Endothelial cell (in vitro differentiated cells): ENCODE results near the gene ARMC2. TPM values are rescaled to one million over a fixed set of nuclear protein-coding genes. Genes with fewer than 3 reads are reported as not detected.

Source experiments
- DNase-seq: peaks from one replicate; pipeline ENCODE4 v3.0.0; 2021; ENCODE audit warnings: low spot score
- H3K27ac Mint-ChIP-seq: one replicate; pipeline ENCODE4 v1.8.0; 2021; ENCODE audit warnings: mixed read lengths, inconsistent platforms; ENCODE audit not compliant: unreplicated experiment
- H3K27me3 Mint-ChIP-seq: one replicate; pipeline ENCODE4 v1.8.0; 2021; ENCODE audit warnings: mild to moderate bottlenecking, moderate library complexity, mixed read lengths, inconsistent platforms; ENCODE audit not compliant: unreplicated experiment
- H3K36me3 Mint-ChIP-seq: one replicate; pipeline ENCODE4 v1.8.0; 2021; ENCODE audit warnings: mild to moderate bottlenecking, low read depth, mixed read lengths, inconsistent platforms; ENCODE audit not compliant: unreplicated experiment
- H3K4me1 Mint-ChIP-seq: one replicate; pipeline ENCODE4 v1.8.0; 2021; ENCODE audit warnings: mild to moderate bottlenecking, mixed read lengths, inconsistent platforms; ENCODE audit not compliant: unreplicated experiment
- H3K4me3 Mint-ChIP-seq: one replicate; pipeline ENCODE4 v1.8.0; 2021; ENCODE audit warnings: mild to moderate bottlenecking, mixed read lengths, inconsistent platforms; ENCODE audit not compliant: unreplicated experiment
- H3K9me3 Mint-ChIP-seq: one replicate; pipeline ENCODE4 v1.8.0; 2021; ENCODE audit warnings: mixed read lengths, inconsistent platforms; ENCODE audit not compliant: unreplicated experiment
- total RNA-seq: library from RNA; stranded (reverse); fragmentation: NEBNext Ultra II Directional; extraction: Animal tissue kit (Norgen Biotek cat#: 25700); gene quantifications from one replicate; pipeline ENCODE4 v1.2.1, GENCODE V29; 2021; ENCODE audit not compliant: unreplicated experiment
- TF ChIP-seq, protein P1 (sequence below): fragments of 200-600 bp; sonication (generic); IDR thresholded peaks from one replicate; pipeline ENCODE4 v1.5.0; 2021; ENCODE audit warnings: antibody characterized with exemption; ENCODE audit not compliant: unreplicated experiment

Gene ARMC2
- total RNA-seq, 1 donor from 2014 or later: 6.3 TPM

DNA sequence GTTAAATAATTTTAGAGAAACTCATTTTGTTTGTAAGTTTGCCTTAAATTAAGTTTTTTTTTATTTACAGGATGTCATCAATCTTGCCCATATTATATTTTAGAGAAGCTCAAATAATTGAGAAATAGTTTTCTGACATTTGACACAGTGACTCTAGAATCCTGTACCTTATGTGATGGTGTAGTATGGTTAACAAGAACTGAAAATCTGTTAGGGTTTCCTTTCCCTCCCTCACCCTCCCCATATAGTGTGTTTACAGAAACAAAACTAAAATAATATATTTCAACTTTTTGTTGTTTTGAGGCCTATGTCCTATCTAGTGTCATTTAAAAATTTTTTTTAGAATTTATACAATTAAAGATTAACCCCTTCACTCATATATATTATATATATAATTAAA, 154.7 kb downstream of the ARMC2 start:
- H3K36me3 Mint-ChIP-seq: no peaks in the 10 kb centered on the region
- peaks cover 7% of the 10 kb centered on the region for H3K4me1 Mint-ChIP-seq
- TF ChIP-seq, protein P1, sequence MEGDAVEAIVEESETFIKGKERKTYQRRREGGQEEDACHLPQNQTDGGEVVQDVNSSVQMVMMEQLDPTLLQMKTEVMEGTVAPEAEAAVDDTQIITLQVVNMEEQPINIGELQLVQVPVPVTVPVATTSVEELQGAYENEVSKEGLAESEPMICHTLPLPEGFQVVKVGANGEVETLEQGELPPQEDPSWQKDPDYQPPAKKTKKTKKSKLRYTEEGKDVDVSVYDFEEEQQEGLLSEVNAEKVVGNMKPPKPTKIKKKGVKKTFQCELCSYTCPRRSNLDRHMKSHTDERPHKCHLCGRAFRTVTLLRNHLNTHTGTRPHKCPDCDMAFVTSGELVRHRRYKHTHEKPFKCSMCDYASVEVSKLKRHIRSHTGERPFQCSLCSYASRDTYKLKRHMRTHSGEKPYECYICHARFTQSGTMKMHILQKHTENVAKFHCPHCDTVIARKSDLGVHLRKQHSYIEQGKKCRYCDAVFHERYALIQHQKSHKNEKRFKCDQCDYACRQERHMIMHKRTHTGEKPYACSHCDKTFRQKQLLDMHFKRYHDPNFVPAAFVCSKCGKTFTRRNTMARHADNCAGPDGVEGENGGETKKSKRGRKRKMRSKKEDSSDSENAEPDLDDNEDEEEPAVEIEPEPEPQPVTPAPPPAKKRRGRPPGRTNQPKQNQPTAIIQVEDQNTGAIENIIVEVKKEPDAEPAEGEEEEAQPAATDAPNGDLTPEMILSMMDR: no peak
- no peaks in the 10 kb centered on the region for H3K27me3 Mint-ChIP-seq
- H3K9me3 Mint-ChIP-seq: no peaks in the 10 kb centered on the region
- H3K27ac Mint-ChIP-seq: no peak overlapping the region
- no peak for DNase-seq
- no peak overlapping the region for H3K4me3 Mint-ChIP-seq

DNA sequence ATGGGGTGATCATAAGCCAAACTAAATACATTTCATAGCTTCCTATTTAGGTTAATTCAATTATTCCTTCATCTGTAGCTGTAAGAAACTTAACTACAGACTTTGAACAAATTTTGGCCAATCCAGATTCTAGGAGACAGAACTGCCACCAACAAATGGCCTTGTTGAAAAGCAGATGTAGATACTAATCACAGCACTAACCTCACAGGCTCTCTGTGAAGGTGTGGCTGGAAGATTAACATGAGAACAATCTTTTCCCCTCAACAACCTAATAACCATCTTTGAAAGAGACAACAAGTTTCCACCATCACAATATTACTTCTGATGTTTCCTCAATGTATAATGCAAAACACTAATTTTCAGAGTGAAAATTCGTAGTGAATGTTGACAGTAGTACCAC, 158.6 kb downstream of the ARMC2 start:
- peaks cover 18% of the 10 kb centered on the region for H3K4me1 Mint-ChIP-seq
- peaks cover 3% of the 10 kb centered on the region for H3K27me3 Mint-ChIP-seq
- H3K27ac Mint-ChIP-seq: no peak overlapping the region
- H3K36me3 Mint-ChIP-seq: peaks cover 6% of the 10 kb centered on the region
- no peak overlapping the region for H3K4me3 Mint-ChIP-seq
- no peak for DNase-seq
- no peaks in the 10 kb centered on the region for H3K9me3 Mint-ChIP-seq
- TF ChIP-seq, protein P1: no peak

DNA sequence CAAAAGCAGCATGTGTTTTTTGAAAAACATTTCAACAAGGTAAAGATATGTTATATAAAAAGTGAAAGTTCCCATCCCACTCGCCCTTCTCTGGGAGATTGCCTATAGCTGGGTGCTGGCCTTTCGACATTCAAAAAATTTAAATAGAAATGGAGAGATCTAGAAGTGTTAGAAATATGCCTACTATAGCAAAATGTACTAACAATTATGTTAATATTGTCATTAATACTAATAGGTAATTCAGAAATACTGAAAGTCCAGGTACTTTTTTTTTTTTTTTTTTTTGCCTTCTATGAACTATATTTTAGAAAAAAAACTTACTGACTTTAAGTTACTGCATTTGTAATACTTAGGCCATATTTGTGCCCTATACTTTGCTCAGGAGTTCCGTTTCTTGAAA, 159.3 kb downstream of the ARMC2 start:
- Mint-ChIP-seq H3K27me3 (peaks cover 4% of the 10 kb centered on the region), H3K4me3 (no peak overlapping the region), H3K27ac (no peak overlapping the region), H3K9me3 (no peaks in the 10 kb centered on the region), H3K36me3 (peaks cover 6% of the 10 kb centered on the region), H3K4me1 (peaks cover 21% of the 10 kb centered on the region)
- DNase-seq: no peak
- TF ChIP-seq, protein P1: no peak

DNA sequence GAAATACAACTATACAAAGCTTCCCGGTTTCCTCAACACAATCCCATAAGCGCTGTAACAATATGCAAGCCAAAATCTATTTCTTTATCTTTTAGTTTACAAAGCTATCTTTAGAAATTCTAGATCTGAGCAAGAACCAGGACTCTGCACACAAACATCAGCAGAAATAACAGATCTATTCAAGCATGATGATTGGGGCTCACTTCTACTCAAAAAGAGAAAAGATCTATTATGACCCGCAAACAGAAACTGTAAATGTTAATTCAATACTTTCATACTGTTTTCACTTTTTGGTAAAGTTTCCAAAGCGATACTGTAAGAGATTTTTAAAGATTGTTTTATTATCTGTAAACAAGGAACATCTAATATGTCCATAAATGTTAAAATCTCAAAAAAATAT, 159.8 kb downstream of the ARMC2 start:
- H3K27me3 Mint-ChIP-seq: peaks cover 5% of the 10 kb centered on the region
- no peak for DNase-seq
- H3K9me3 Mint-ChIP-seq: no peaks in the 10 kb centered on the region
- H3K36me3 Mint-ChIP-seq: peaks cover 6% of the 10 kb centered on the region
- H3K4me1 Mint-ChIP-seq: peaks cover 22% of the 10 kb centered on the region
- no peak overlapping the region for H3K27ac Mint-ChIP-seq
- TF ChIP-seq, protein P1: no peak
- peak overlapping the region; percentile 83 for H3K4me3 Mint-ChIP-seq

DNA sequence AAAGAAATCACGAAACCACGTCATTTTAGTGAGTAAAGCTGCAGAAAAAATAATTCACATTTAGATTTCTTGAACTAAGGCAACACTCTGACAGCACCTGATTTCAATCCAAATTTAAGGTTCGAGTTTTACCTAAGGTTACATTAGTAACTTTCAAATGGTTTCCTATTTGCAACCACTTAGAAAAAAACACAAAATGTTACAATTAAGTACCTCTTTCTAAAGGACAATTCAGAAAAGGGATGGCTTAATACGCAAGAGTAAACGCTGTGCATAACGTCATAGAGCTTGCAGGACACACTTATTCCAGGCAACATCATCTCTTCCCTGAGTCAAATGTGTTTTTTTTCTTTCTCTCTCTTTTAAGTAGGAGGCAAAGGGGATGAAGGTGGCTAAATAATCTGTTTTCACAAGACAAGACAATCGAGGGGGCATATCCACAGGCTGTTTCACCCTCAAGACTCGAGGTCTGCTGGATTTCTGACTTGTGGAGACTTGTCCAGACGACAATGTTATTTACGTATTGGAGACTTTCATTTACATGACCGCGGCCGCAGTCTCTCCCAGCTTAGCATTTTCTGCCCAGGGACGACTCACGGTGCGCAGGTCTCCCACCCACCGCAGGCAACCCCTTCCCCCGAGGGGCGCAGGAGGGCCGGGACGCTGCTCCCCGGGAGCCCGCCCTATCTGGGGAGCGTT, 160.5 kb downstream of the ARMC2 start:
- Mint-ChIP-seq H3K4me3 (peak overlapping the region; percentile 96), H3K9me3 (no peaks in the 10 kb centered on the region), H3K27me3 (peaks cover 5% of the 10 kb centered on the region), H3K36me3 (peaks cover 6% of the 10 kb centered on the region), H3K27ac (peak overlapping the region; percentile 52), H3K4me1 (peaks cover 24% of the 10 kb centered on the region)
- TF ChIP-seq, protein P1: no peak
- DNase-seq: no peak
